Progenitor cell of endocrine pancreas (in vitro differentiated cells): Measurements from ENCODE around the gene LOXHD1. TPM values are rescaled to one million over a fixed set of nuclear protein-coding genes. Genes with fewer than 3 reads are reported as not detected.

ENCODE experiments used
- DNase-seq: peaks from one replicate; pipeline ENCODE4 v3.0.0; 2021; ENCODE audit warnings: low spot score; ENCODE audit not compliant: unreplicated experiment
- H3K27ac Mint-ChIP-seq: 2 replicates; pipeline ENCODE4 v1.8.0; 2021; ENCODE audit warnings: mild to moderate bottlenecking, moderate library complexity, mixed read lengths
- H3K27me3 Mint-ChIP-seq: 2 replicates; pipeline ENCODE4 v1.8.0; 2021; ENCODE audit warnings: mixed read lengths
- H3K36me3 Mint-ChIP-seq: 2 replicates; pipeline ENCODE4 v1.8.0; 2022; ENCODE audit warnings: mixed read lengths; ENCODE audit not compliant: insufficient read depth
- H3K4me1 Mint-ChIP-seq: 2 replicates; pipeline ENCODE4 v1.8.0; 2021; ENCODE audit warnings: low read depth, mixed read lengths
- H3K4me3 Mint-ChIP-seq: 2 replicates; pipeline ENCODE4 v1.8.0; 2021; ENCODE audit warnings: low read depth, mild to moderate bottlenecking, moderate library complexity, mixed read lengths
- H3K9me3 Mint-ChIP-seq: 2 replicates; pipeline ENCODE4 v1.8.0; 2021; ENCODE audit warnings: low read depth, mixed read lengths
- CTCF ChIP-seq: fragments of 200-600 bp; sonication (generic); IDR thresholded peaks from one replicate; pipeline ENCODE4 v1.5.0; 2021; ENCODE audit warnings: antibody characterized with exemption, mild to moderate bottlenecking; ENCODE audit not compliant: unreplicated experiment
- total RNA-seq: library from RNA; stranded (reverse); gene quantifications from 2 replicates; pipeline ENCODE4 v1.2.1, GENCODE V29; 2021

The LOXHD1 gene
- total RNA-seq, 1 donor from 2014 or later = 0.36 TPM

GRCh38 chr18:46630991-46631390 lies 26.0 kb downstream of the LOXHD1 start:
- Mint-ChIP-seq H3K4me1 (no peaks in the 10 kb centered on the region), H3K4me3 (no peak overlapping the region), H3K27ac (no peak overlapping the region), H3K36me3 (no peaks in the 10 kb centered on the region), H3K9me3 (no peaks in the 10 kb centered on the region), H3K27me3 (peaks cover 10% of the 10 kb centered on the region)
- no peak for TF ChIP-seq CTCF
- DNase-seq = no peak

- no peaks in the 10 kb centered on the region for H3K36me3 Mint-ChIP-seq
- H3K4me3 Mint-ChIP-seq = no peak overlapping the region
- H3K27me3 Mint-ChIP-seq = peaks cover 9% of the 10 kb centered on the region
- no peak overlapping the region for H3K27ac Mint-ChIP-seq
- no peak for TF ChIP-seq CTCF
- H3K9me3 Mint-ChIP-seq = no peaks in the 10 kb centered on the region
- H3K4me1 Mint-ChIP-seq = no peaks in the 10 kb centered on the region
- no peak for DNase-seq
Measured at GRCh38 chr18:46630160-46630559, 26.9 kb downstream of the LOXHD1 start.

DNA sequence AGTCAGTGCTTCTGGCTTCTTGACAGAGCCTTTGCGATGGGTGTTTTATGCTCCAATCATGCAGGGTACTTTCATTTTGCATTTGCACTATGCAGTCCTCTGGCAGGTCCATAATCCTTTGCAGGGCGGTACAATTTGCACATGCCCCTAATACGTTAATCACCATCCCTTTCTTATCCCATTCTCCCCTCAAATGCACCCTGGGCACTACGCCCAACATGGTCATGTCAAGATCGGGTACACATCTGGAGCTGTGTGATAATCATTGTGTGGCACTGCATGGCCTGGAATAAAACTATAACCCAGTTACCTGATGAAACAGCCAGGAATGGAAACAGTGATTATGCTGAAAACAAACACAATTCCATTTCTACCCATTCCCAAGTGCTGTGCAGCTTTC lies 27.7 kb downstream of the LOXHD1 start:
- Mint-ChIP-seq H3K4me3 (no peak overlapping the region), H3K4me1 (no peaks in the 10 kb centered on the region), H3K36me3 (no peaks in the 10 kb centered on the region), H3K27me3 (peaks cover 13% of the 10 kb centered on the region), H3K9me3 (no peaks in the 10 kb centered on the region), H3K27ac (no peak overlapping the region)
- no peak for DNase-seq
- no peak for TF ChIP-seq CTCF

GRCh38 chr18:46628206-46628605 lies 28.8 kb downstream of the LOXHD1 start:
- H3K27me3 Mint-ChIP-seq = peaks cover 13% of the 10 kb centered on the region
- no peak overlapping the region for H3K27ac Mint-ChIP-seq
- no peak for DNase-seq
- H3K36me3 Mint-ChIP-seq = no peaks in the 10 kb centered on the region
- no peak for TF ChIP-seq CTCF
- H3K4me3 Mint-ChIP-seq = no peak overlapping the region
- H3K4me1 Mint-ChIP-seq = no peaks in the 10 kb centered on the region
- H3K9me3 Mint-ChIP-seq = no peaks in the 10 kb centered on the region

- Mint-ChIP-seq H3K27ac (no peak overlapping the region), H3K27me3 (peaks cover 13% of the 10 kb centered on the region), H3K4me3 (no peak overlapping the region), H3K9me3 (no peaks in the 10 kb centered on the region), H3K36me3 (no peaks in the 10 kb centered on the region), H3K4me1 (no peaks in the 10 kb centered on the region)
- DNase-seq = no peak
- no peak for TF ChIP-seq CTCF
Measured at GRCh38 chr18:46627136-46627535, 29.9 kb downstream of the LOXHD1 start.
